ENCODE measurements around the gene MRPS7. TPM values are rescaled to one million over a fixed set of nuclear protein-coding genes. Genes with fewer than 3 reads are reported as not detected.

Gene MRPS7
- total and polyA plus RNA-seq, 2 of the 8 experiments (the other 6 are each of a cell fraction or from before 2014, with no cell fraction given) = 63.4 to 79.4 TPM

DNA sequence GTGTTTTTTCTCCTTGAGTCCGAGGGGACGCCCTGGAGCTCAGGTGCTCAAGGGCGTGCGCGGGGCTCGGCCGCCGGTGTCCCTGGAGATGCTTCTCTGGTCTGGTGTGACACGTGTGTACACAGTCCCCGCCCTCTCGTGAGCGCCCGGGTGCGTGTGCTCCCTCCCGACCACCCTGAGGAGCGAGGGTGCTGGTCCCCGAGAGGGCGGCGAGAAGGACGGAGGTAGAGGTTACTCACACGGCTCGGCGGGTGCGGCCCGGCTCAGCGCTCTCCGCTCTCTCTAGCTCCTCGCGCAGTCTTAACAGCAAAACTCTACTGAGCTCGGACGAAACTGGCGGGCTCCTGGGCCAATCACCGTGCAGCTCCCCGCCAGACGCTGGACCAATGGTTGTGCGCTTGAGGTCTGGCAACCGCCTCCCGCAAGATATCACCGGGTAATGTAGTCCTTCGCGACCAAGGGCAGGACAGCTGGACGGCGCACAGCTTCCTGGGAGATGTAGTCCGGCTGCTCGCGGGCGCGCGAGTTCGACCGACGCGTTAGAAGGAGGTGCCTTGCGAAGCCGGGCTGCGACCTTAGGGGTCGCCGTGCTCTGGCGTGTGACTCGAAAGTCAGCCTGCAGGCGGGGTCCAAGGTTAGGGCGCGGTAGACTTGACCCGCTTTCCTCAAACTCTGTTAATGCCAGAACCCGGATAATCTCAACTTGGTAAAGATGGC is 27.6 kb downstream of the MRPS7 start, which contains the start of gene SLC25A19 (continued):
- TF ChIP-seq RXRA (IDR thresholded peaks at IDR 0.05; ENCODE audit: insufficient read depth, low read depth, low read length) (no peak), EP300 (IDR thresholded peaks at IDR 0.05; ENCODE audit: borderline replicate concordance in 1 of 2, low read depth in 2 of 2, low read length in 2 of 2) (no peak), YY1 (IDR thresholded peaks at IDR 0.05; ENCODE audit: low read depth, low read length) (peak; percentile 68; the same call in 1 of the 2 replicates), CBX5 (IDR thresholded peaks at IDR 0.05; ENCODE audit: low read depth, low read length) (no peak), CHD2 (IDR thresholded peaks at IDR 0.05; ENCODE audit: low read length) (peak; percentile 90), SAP30 (IDR thresholded peaks at IDR 0.05; ENCODE audit: insufficient read depth, insufficient replicate concordance, low read length) (peak; percentile 1), JUND (IDR thresholded peaks at IDR 0.05; ENCODE audit: low read length) (no peak), NANOG (IDR thresholded peaks at IDR 0.05; ENCODE audit: insufficient read depth, low read depth, low read length, poor library complexity, severe bottlenecking) (no peak), JUN (IDR thresholded peaks at IDR 0.05; ENCODE audit: low read depth, low read length) (no peak), PHF8 (conservative IDR thresholded peaks at IDR 0.05; ENCODE audit: low read depth, low read length) (peak; percentile 77), RBBP5 (IDR thresholded peaks at IDR 0.05; ENCODE audit: borderline replicate concordance, low read depth, low read length) (0 out of 2 replicates have a peak, but pooled peaks have one; percentile 68), RNF2 (IDR thresholded peaks at IDR 0.05; ENCODE audit: borderline replicate concordance, low read depth, low read length, missing control alignments, poor library complexity, severe bottlenecking) (no peak), TCF12 (IDR thresholded peaks at IDR 0.05; ENCODE audit: low read depth, low read length) (no peak), NRF1 (IDR thresholded peaks at IDR 0.05; ENCODE audit: low read depth, low read length) (no peak), HDAC2 (IDR thresholded peaks at IDR 0.05; ENCODE audit: borderline replicate concordance in 1 of 2, low read depth in 2 of 2, low read length in 2 of 2) (no peak), ZNF274 (IDR thresholded peaks at IDR 0.05; ENCODE audit: borderline replicate concordance, extremely low read depth, low read length) (no peak)
- TF ChIP-seq, protein P1, sequence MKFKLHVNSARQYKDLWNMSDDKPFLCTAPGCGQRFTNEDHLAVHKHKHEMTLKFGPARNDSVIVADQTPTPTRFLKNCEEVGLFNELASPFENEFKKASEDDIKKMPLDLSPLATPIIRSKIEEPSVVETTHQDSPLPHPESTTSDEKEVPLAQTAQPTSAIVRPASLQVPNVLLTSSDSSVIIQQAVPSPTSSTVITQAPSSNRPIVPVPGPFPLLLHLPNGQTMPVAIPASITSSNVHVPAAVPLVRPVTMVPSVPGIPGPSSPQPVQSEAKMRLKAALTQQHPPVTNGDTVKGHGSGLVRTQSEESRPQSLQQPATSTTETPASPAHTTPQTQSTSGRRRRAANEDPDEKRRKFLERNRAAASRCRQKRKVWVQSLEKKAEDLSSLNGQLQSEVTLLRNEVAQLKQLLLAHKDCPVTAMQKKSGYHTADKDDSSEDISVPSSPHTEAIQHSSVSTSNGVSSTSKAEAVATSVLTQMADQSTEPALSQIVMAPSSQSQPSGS (IDR thresholded peaks at IDR 0.05; ENCODE audit: low read length) = no peak
- TF ChIP-seq, protein P2, sequence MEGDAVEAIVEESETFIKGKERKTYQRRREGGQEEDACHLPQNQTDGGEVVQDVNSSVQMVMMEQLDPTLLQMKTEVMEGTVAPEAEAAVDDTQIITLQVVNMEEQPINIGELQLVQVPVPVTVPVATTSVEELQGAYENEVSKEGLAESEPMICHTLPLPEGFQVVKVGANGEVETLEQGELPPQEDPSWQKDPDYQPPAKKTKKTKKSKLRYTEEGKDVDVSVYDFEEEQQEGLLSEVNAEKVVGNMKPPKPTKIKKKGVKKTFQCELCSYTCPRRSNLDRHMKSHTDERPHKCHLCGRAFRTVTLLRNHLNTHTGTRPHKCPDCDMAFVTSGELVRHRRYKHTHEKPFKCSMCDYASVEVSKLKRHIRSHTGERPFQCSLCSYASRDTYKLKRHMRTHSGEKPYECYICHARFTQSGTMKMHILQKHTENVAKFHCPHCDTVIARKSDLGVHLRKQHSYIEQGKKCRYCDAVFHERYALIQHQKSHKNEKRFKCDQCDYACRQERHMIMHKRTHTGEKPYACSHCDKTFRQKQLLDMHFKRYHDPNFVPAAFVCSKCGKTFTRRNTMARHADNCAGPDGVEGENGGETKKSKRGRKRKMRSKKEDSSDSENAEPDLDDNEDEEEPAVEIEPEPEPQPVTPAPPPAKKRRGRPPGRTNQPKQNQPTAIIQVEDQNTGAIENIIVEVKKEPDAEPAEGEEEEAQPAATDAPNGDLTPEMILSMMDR (IDR thresholded peaks at IDR 0.05; ENCODE audit: control extremely low read depth in 1 of 3, insufficient read depth in 1 of 3, low read depth in 1 of 3, low read length in 3 of 3) = peak; percentile 57 to 83 (median 69)
